ENCODE data around the gene GDF9.
"Not testable (repeated sequence)": the region's sequence is repeated elsewhere in the genome, so short reads cannot be mapped to it uniquely, and the experiment has no call there.

Gene GDF9

DNA sequence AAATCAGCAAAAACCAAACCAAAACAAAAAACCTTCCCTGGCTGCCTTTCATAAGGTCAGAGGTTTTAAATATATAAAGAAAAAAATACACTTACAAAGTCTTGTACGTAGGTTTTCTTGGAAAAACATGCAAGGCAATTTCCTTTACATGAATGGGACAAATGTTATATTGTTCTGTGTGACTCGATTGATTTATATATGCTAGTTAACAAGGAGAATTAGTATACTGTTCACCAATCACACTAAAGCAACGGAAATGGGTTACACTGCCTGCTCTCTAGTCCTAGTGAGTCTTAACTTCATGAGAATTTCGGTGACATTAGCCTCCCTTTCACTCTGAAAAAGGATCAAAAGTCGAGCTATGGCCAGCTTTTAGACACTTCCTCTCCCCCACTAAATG lies 5.5 kb downstream of the GDF9 start:
- no peaks in the 10 kb centered on the region for H3K36me3 Mint-ChIP-seq (ENCODE audit: low read depth)
- H3K27me3 Mint-ChIP-seq (ENCODE audit: low read depth, poor library complexity): peaks cover 41% of the 10 kb centered on the region
- no peaks in the 10 kb centered on the region for H3K9me3 Mint-ChIP-seq
- no peak for DNase-seq
- H3K27ac Mint-ChIP-seq: no peak overlapping the region
- H3K4me3 Mint-ChIP-seq: no peak overlapping the region
- H3K4me1 Mint-ChIP-seq: peaks cover 7% of the 10 kb centered on the region
- TF ChIP-seq, protein P1, sequence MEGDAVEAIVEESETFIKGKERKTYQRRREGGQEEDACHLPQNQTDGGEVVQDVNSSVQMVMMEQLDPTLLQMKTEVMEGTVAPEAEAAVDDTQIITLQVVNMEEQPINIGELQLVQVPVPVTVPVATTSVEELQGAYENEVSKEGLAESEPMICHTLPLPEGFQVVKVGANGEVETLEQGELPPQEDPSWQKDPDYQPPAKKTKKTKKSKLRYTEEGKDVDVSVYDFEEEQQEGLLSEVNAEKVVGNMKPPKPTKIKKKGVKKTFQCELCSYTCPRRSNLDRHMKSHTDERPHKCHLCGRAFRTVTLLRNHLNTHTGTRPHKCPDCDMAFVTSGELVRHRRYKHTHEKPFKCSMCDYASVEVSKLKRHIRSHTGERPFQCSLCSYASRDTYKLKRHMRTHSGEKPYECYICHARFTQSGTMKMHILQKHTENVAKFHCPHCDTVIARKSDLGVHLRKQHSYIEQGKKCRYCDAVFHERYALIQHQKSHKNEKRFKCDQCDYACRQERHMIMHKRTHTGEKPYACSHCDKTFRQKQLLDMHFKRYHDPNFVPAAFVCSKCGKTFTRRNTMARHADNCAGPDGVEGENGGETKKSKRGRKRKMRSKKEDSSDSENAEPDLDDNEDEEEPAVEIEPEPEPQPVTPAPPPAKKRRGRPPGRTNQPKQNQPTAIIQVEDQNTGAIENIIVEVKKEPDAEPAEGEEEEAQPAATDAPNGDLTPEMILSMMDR (IDR thresholded peaks at IDR 0.05): no peak

DNA sequence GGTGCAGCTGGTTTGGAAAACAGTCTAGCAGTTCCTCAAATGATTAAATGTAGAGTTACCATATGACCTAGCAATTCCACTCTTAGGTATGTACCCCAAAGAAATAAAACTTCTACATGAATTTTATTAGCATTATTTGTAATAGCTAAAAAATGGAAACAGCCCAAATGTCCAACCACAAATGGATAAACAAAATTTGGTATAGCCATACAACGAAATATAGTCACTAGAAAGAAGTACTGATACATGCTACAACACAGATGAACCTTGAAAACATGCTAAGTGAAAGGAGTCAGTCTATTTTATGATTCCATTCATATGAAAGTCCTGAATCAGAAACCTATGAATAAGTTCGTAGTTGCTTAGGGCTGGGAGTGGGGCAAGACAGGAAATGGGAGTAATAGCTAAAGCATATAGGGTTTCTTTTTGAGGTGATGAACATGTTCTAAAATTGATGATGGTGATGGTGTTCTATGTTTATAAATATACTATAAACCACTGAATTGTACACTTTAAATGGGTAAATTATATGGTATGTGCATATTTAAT lies 6.3 kb downstream of the GDF9 start:
- Mint-ChIP-seq H3K4me1 (no peaks in the 10 kb centered on the region), H3K4me3 (no peak overlapping the region), H3K9me3 (no peaks in the 10 kb centered on the region), H3K27me3 (ENCODE audit: low read depth, poor library complexity) (peaks cover 41% of the 10 kb centered on the region), H3K27ac (no peak overlapping the region), H3K36me3 (ENCODE audit: low read depth) (no peaks in the 10 kb centered on the region)
- DNase-seq: no peak
- TF ChIP-seq, protein P1 (IDR thresholded peaks at IDR 0.05): no peak

DNA sequence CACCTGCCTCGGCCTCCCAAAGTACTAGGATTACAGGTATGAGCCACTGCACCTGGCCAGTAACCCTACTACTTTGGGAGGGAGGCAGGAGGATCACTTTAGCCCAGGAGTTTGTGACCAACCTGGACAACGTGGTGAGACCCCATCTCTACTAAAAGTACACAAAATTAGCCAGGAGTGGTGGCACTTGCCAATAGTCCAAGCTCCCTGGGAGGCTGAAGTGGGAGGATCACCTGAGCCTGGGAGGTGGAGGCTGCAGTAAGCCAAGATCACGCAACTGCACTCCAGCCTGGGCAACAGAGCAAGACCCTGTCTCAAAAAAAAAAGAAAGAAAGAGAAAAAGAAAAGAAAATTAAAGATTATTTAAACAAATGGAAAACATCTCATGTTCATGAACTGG lies 10.3 kb downstream of the GDF9 start:
- DNase-seq: no peak
- TF ChIP-seq, protein P1 (IDR thresholded peaks at IDR 0.05): no peak
- no peak overlapping the region for H3K4me3 Mint-ChIP-seq
- H3K27me3 Mint-ChIP-seq (ENCODE audit: low read depth, poor library complexity): peaks cover 28% of the 10 kb centered on the region
- no peak overlapping the region for H3K27ac Mint-ChIP-seq
- H3K36me3 Mint-ChIP-seq (ENCODE audit: low read depth): no peaks in the 10 kb centered on the region
- no peaks in the 10 kb centered on the region for H3K4me1 Mint-ChIP-seq
- H3K9me3 Mint-ChIP-seq: no peaks in the 10 kb centered on the region

DNA sequence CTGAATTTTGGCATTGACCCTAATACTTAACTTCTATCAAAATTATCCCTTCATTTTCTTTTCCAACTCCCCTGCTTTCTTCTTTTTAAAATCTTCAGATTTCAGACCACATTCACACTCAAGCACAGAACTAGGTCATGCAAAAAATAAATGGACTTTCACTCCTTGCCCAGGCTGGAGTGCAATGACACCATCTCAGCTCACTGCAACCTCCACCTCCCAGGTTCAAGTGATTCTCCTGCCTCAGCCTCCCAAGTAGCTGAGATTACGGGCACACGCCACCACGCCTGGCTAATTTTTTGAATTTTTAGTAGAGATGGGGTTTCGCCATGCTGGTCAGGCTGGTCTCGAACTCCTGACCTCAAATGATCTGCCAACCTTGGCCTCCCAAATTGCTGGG lies 11.3 kb downstream of the GDF9 start:
- H3K27me3 Mint-ChIP-seq (ENCODE audit: low read depth, poor library complexity): peaks cover 22% of the 10 kb centered on the region
- H3K9me3 Mint-ChIP-seq; DNase-seq; H3K27ac Mint-ChIP-seq; H3K36me3 Mint-ChIP-seq (ENCODE audit: low read depth); H3K4me3 Mint-ChIP-seq; H3K4me1 Mint-ChIP-seq: not testable (repeated sequence)

DNA sequence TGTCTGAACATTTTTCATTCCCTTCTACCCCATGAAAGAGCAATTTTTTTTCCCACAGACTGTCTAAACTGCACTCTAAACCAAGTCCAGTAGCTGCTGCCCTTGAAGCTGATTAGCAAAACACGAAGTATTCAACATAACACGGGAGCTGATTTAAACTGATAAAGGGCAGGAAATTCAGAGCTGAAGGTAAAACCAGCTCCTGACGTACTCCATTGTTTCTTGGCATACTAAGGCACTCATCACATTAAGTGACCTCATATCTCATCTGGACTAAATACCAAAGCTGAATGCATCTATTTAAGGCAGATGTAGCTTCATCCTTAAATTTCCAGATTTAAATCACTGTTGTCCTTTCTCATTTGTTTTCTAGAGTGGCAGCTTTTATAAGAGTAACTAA lies 12.0 kb downstream of the GDF9 start:
- no peak for DNase-seq
- no peak overlapping the region for H3K27ac Mint-ChIP-seq
- TF ChIP-seq, protein P1 (IDR thresholded peaks at IDR 0.05): no peak
- no peaks in the 10 kb centered on the region for H3K36me3 Mint-ChIP-seq (ENCODE audit: low read depth)
- H3K27me3 Mint-ChIP-seq (ENCODE audit: low read depth, poor library complexity): peaks cover 25% of the 10 kb centered on the region
- H3K4me1 Mint-ChIP-seq: no peaks in the 10 kb centered on the region
- H3K9me3 Mint-ChIP-seq: no peaks in the 10 kb centered on the region
- H3K4me3 Mint-ChIP-seq: no peak overlapping the region

DNA sequence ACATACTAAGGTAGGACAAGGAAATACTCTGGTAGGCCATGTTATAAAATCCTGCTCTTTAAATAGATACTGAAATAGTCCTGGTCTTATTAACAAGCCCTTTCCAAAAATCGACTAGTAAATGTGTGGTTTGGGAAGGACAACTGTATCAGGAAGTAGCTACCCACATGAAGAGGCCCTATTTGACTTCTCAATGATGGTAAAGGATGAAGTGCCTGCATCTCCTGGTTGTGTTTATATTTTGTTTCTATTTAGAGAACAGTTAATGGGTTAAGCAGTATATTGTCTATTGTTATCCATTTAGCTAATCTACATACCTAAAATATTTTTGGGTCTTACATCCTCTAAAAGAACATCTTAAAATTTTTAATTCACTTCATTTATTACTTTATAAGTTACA lies 12.5 kb downstream of the GDF9 start:
- no peak overlapping the region for H3K27ac Mint-ChIP-seq
- TF ChIP-seq, protein P1 (IDR thresholded peaks at IDR 0.05): no peak
- H3K4me1 Mint-ChIP-seq: no peaks in the 10 kb centered on the region
- H3K4me3 Mint-ChIP-seq: no peak overlapping the region
- no peaks in the 10 kb centered on the region for H3K9me3 Mint-ChIP-seq
- peaks cover 21% of the 10 kb centered on the region for H3K27me3 Mint-ChIP-seq (ENCODE audit: low read depth, poor library complexity)
- no peaks in the 10 kb centered on the region for H3K36me3 Mint-ChIP-seq (ENCODE audit: low read depth)
- DNase-seq: no peak

Measured in nephron progenitor cell (in vitro differentiated cells).